IMR-90 (cell line): ENCODE data around the gene VEGFA. TPM values are rescaled to one million over a fixed set of nuclear protein-coding genes. Genes with fewer than 3 reads are reported as not detected.
A peak's percentile ranks its signal among the peaks of the same experiment; 100 is the strongest.

Experiments used
- ATAC-seq: fragments of 200-7000 bp; cut with Tn5 transposase; 2 replicates; pipeline ENCODE4 v1.9.1; 2020; ENCODE audit warnings: low read depth, mild to moderate bottlenecking, moderate library complexity
- BruUV-seq: library from RNA; stranded (reverse); fragments of 400-500 nt; replicated peaks from 2 replicates; lab custom pipeline; 2021; lab: Mats Ljungman, UMichigan
- CTCF ChIA-PET: fragments of 300-600 bp; formaldehyde crosslinking; extraction: SDS; loops from one replicate; lab custom pipeline; 2021; ENCODE audit warnings: antibody characterized with exemption; lab: Yijun Ruan, JAX
- POLR2A ChIA-PET: fragments of 300-600 bp; sonication (Branson Sonifier 250); formaldehyde crosslinking; loops from one replicate; lab custom pipeline; 2022; ENCODE audit warnings: antibody characterized with exemption; ENCODE audit not compliant: unreplicated experiment; lab: Charles Lee
- DNase-seq: peaks from one replicate; pipeline ENCODE4 v3.0.0; 2013
- H2AFZ ChIP-seq: replicated peaks from 2 replicates; pipeline ENCODE3; 2013; ENCODE audit warnings: low read length, mild to moderate bottlenecking; ENCODE audit not compliant: poor library complexity
- H2AK5ac ChIP-seq: 2 replicates; pipeline ENCODE4 v1.6.1; 2013; ENCODE audit warnings: low read depth, low read length, inconsistent platforms
- H2AK9ac ChIP-seq: replicated peaks from 2 replicates; pipeline ENCODE3; 2013; ENCODE audit warnings: mild to moderate bottlenecking, low read depth, low read length, moderate library complexity; ENCODE audit not compliant: poor library complexity
- H2BK120ac ChIP-seq: 2 replicates; pipeline ENCODE4 v1.6.1; 2013; ENCODE audit warnings: low read depth, low read length, inconsistent platforms
- H2BK15ac ChIP-seq: 3 replicates; pipeline ENCODE4 v1.6.1; 2013; ENCODE audit warnings: low read depth, low read length, inconsistent platforms
- H2BK20ac ChIP-seq: 2 replicates; pipeline ENCODE4 v1.6.1; 2013; ENCODE audit warnings: low read depth, mild to moderate bottlenecking, inconsistent platforms, low read length, moderate library complexity
- H2BK5ac ChIP-seq: 2 replicates; pipeline ENCODE4 v1.6.1; 2013; ENCODE audit warnings: mild to moderate bottlenecking, low read depth, low read length, inconsistent platforms; ENCODE audit not compliant: poor library complexity, severe bottlenecking
- H3K14ac ChIP-seq: replicated peaks from 2 replicates; pipeline ENCODE4 v1.6.1; 2013; ENCODE audit warnings: low read depth, low read length, inconsistent platforms
- H3K18ac ChIP-seq: 2 replicates; pipeline ENCODE4 v1.6.1; 2013; ENCODE audit warnings: low read depth, low read length, control low read depth
- H3K23ac ChIP-seq: 2 replicates; pipeline ENCODE4 v1.6.1; 2013; ENCODE audit warnings: low read depth, low read length, inconsistent platforms
- H3K27ac ChIP-seq: 2 replicates; pipeline ENCODE4 v1.5.1; 2013; ENCODE audit warnings: mild to moderate bottlenecking, control low read depth, low read length; ENCODE audit not compliant: insufficient read depth
- H3K27me3 ChIP-seq: 2 replicates; pipeline ENCODE4 v1.6.1; 2013; ENCODE audit warnings: low read length; ENCODE audit not compliant: control insufficient read depth, insufficient read depth
- H3K36me3 ChIP-seq: 2 replicates; pipeline ENCODE4 v1.6.1; 2013; ENCODE audit warnings: low read length, mixed read lengths; ENCODE audit not compliant: control insufficient read depth, insufficient read depth
- H3K4ac ChIP-seq: 2 replicates; pipeline ENCODE4 v1.6.1; 2013; ENCODE audit warnings: low read depth, low read length, inconsistent platforms
- H3K4me1 ChIP-seq: 2 replicates; pipeline ENCODE4 v1.6.1; 2013; ENCODE audit warnings: low read length, mixed read lengths; ENCODE audit not compliant: control insufficient read depth, insufficient read depth
- H3K4me2 ChIP-seq: 2 replicates; pipeline ENCODE4 v1.6.1; 2013; ENCODE audit warnings: low read depth, mild to moderate bottlenecking, control low read depth, low read length, moderate library complexity
- H3K4me3 ChIP-seq: 2 replicates; pipeline ENCODE4 v1.5.1; 2013; ENCODE audit warnings: low read depth, mild to moderate bottlenecking, control low read depth, low read length, moderate library complexity; ENCODE audit not compliant: insufficient read depth
- H3K56ac ChIP-seq: 2 replicates; pipeline ENCODE4 v1.6.1; 2013; ENCODE audit warnings: low read length, inconsistent platforms; ENCODE audit not compliant: insufficient read depth; ENCODE audit errors: extremely low read depth
- H3K79me1 ChIP-seq, 2 experiments: 2 replicates each; pipeline ENCODE4 v1.6.1; 2013; ENCODE audit warnings: low read length in 2 of 2, inconsistent platforms in 1 of 2, low read depth in 1 of 2
- H3K9ac ChIP-seq: 2 replicates; pipeline ENCODE4 v1.6.1; 2013; ENCODE audit warnings: low read depth, low read length, control low read depth
- H3K9me1 ChIP-seq: 2 replicates; pipeline ENCODE4 v1.6.1; 2013; ENCODE audit warnings: low read length, inconsistent platforms; ENCODE audit not compliant: insufficient read depth
- H3K9me3 ChIP-seq: 2 replicates; pipeline ENCODE4 v1.6.1; 2013; ENCODE audit warnings: low read length; ENCODE audit not compliant: control insufficient read depth, insufficient read depth
- H4K20me1 ChIP-seq: 2 replicates; pipeline ENCODE4 v1.6.1; 2013; ENCODE audit warnings: low read length, inconsistent platforms; ENCODE audit not compliant: insufficient read depth
- H4K5ac ChIP-seq: 2 replicates; pipeline ENCODE4 v1.6.1; 2013; ENCODE audit warnings: mild to moderate bottlenecking, low read depth, low read length, control low read depth
- H4K8ac ChIP-seq, 2 experiments: 2 replicates each; pipeline ENCODE4 v1.6.1; 2013; ENCODE audit warnings: low read depth in 2 of 2, low read length in 2 of 2, control low read depth in 1 of 2, inconsistent platforms in 1 of 2
- H4K91ac ChIP-seq: 2 replicates; pipeline ENCODE4 v1.6.1; 2013; ENCODE audit warnings: low read depth, low read length, inconsistent platforms; ENCODE audit not compliant: insufficient read depth
- CHD1 ChIP-seq: IDR thresholded peaks from 2 replicates; pipeline ENCODE4 v1.6.1; 2012; ENCODE audit warnings: low read depth, low read length, improper control_type of control experiment
- MAFK ChIP-seq: IDR thresholded peaks from 2 replicates; pipeline ENCODE4 v1.6.1; 2012; ENCODE audit warnings: low read depth, low read length, improper control_type of control experiment
- MXI1 ChIP-seq: IDR thresholded peaks from 2 replicates; pipeline ENCODE4 v1.6.1; 2012; ENCODE audit warnings: low read depth, mild to moderate bottlenecking, low read length, moderate library complexity, borderline replicate concordance
- POLR2A ChIP-seq: IDR thresholded peaks from 2 replicates; pipeline ENCODE4 v1.6.1; 2012; ENCODE audit warnings: mild to moderate bottlenecking, low read depth, low read length
- WGBS, 2 experiments: methylation state at CpG; one replicate each; pipeline versions ENCODE4 v1.1.5 to v1.1.7; 2013; ENCODE audit warnings: missing lambda C conversion rate in 2 of 2; ENCODE audit not compliant: insufficient read length in 1 of 2; ENCODE audit errors: extremely low coverage in 2 of 2; 5-methylcytosine and 5-hydroxymethylcytosine counted together
- dilution Hi-C: fragments of 300-500 bp; cut with HindIII; formaldehyde crosslinking; loops from one replicate; pipeline ENCODE4 v1.14.3; 2018; ENCODE audit warnings: low sequenced_read_pairs; ENCODE audit not compliant: unreplicated experiment
- in situ Hi-C: fragments of 300-500 bp; cut with MboI; formaldehyde crosslinking; loops from 3 replicates; pipeline ENCODE4 v1.14.3; 2019; ENCODE audit warnings: low sequenced_read_pairs, inconsistent platforms, mixed read lengths
- intact Hi-C: fragments of 100-400 bp; cut with micrococcal nuclease; formaldehyde crosslinking; loops from 2 replicates; pipeline ENCODE4 v1.10.0; 2022
- polyA plus RNA-seq, 3 experiments: library from polyadenylated mRNA; depleted of rRNA; stranded (reverse); fragments of >200 nt; gene quantifications; 2 replicates each; pipeline ENCODE4 v1.2.3, GENCODE V29; 2012; ENCODE audit warnings: low replicate concordance in 1 of 3
- total RNA-seq: library from RNA; depleted of rRNA; stranded (reverse); fragments of >200 nt; gene quantifications from 2 replicates; pipeline ENCODE4 v1.2.3, GENCODE V29; 2012
- TF ChIP-seq, protein P1 (sequence below): fragments of 150-350 bp; IDR thresholded peaks from 2 replicates; pipeline ENCODE4 v1.6.1; 2017; ENCODE audit warnings: mild to moderate bottlenecking, antibody characterized with exemption, low read length, low read depth

VEGFA gene
- total and polyA plus RNA-seq, 2 of the 4 experiments (the other 2 are of a cell fraction) = 190 to 234 TPM

DNA sequence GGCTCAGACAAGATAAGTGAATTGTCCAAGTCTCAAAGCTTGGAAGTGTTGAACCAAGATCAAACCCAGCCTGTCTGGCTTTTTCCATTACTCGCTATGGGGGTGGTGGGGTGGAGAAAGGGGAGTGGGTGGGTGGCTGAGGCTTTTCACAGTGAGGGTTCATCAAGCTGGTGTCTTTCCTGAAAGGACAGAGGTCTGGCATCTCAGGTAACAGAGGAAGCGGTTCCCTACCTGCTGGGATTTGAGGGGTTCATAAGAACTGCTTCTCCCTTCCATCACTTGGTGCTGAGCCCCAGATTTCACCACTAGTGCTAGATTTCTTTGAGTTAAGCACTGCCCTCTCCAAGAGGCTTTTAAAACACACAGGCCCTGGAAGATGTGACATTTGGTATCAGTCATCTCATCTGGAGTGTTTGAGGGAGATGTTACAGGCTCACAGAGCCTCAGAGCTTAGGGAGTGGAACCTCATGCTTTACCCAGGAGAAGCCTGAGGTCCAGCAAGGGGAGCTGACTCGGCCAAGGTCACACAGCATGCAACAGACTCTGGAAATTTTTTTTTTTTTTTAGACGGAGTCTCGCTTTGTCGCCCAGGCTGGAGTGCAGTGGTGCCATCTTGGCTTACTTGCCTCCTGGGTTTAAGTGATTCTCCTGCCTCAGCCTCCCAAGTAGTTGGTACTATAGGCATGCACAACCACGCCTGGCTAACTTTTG lies 6.0 kb upstream of the VEGFA start:
- POLR2A ChIA-PET = no interaction called here

More for the DNA sequence above, 6.0 kb upstream of the VEGFA start:
- H3K79me1 ChIP-seq = no peaks in the 10 kb centered on the region
- H3K9ac ChIP-seq = no peak overlapping the region; the same call in 1 of the 2 replicates
- no peak overlapping the region for H3K4ac ChIP-seq
- H2AK5ac ChIP-seq = peak overlapping the region; percentile 36; the same call in 1 of the 2 replicates
- peak overlapping the region; percentile 33; the same call in 1 of the 2 replicates for H3K4me2 ChIP-seq
- TF ChIP-seq POLR2A (no peak), MAFK (no peak), CHD1 (no peak), MXI1 (no peak)
- TF ChIP-seq, protein P1, sequence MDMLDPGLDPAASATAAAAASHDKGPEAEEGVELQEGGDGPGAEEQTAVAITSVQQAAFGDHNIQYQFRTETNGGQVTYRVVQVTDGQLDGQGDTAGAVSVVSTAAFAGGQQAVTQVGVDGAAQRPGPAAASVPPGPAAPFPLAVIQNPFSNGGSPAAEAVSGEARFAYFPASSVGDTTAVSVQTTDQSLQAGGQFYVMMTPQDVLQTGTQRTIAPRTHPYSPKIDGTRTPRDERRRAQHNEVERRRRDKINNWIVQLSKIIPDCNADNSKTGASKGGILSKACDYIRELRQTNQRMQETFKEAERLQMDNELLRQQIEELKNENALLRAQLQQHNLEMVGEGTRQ = no peak
- BruUV-seq = no TSS peak
- no peak overlapping the region for H3K18ac ChIP-seq
- no peak overlapping the region for H4K91ac ChIP-seq
- H3K4me3 ChIP-seq = no peak overlapping the region
- ATAC-seq = no peak
- no peak overlapping the region for H2BK5ac ChIP-seq
- no peak overlapping the region for H2AK9ac ChIP-seq
- no peaks in the 10 kb centered on the region for H3K9me3 ChIP-seq
- intact Hi-C loops = no loop called here
- H3K23ac ChIP-seq = no peak overlapping the region
- H3K56ac ChIP-seq = no peak overlapping the region
- H3K27me3 ChIP-seq = peaks cover 24% of the 10 kb centered on the region
- H2AFZ ChIP-seq = no peak overlapping the region
- no peak overlapping the region for H4K5ac ChIP-seq
- H3K14ac ChIP-seq = no peak overlapping the region
- H3K4me1 ChIP-seq = peaks cover 22% of the 10 kb centered on the region
- 100% methylated on average over 3 of the region's 7 CpGs; no CpG with 5 or more reads in 1 of the 2 experiments for WGBS, 2 experiments
- H3K27ac ChIP-seq = no peak overlapping the region
- H3K9me1 ChIP-seq = no peaks in the 10 kb centered on the region
- in situ Hi-C loops = no loop called here
- no peak for DNase-seq
- H3K36me3 ChIP-seq = no peaks in the 10 kb centered on the region
- H2BK120ac ChIP-seq = no peak overlapping the region
- H4K8ac ChIP-seq = no peak overlapping the region
- dilution Hi-C loops = no loop called here
- H4K20me1 ChIP-seq = no peaks in the 10 kb centered on the region
- H2BK15ac ChIP-seq = no peak overlapping the region
- 0 out of 2 replicates have a peak overlapping the region, but pooled peaks have one; percentile 32 for H2BK20ac ChIP-seq
- CTCF ChIA-PET = interaction anchor here (0.6 kb wide), 1 partner anchor 151 kb away, joined by 4 read pairs; no protein-coding TSS in a partner anchor
